Amniotic epithelial cell (primary cell): ENCODE measurements around the gene PAAF1.

Source experiments
- DNase-seq: peaks from one replicate; pipeline ENCODE4 v3.0.0-alpha.2; 2010; ENCODE audit warnings: low read depth

The PAAF1 gene

DNA sequence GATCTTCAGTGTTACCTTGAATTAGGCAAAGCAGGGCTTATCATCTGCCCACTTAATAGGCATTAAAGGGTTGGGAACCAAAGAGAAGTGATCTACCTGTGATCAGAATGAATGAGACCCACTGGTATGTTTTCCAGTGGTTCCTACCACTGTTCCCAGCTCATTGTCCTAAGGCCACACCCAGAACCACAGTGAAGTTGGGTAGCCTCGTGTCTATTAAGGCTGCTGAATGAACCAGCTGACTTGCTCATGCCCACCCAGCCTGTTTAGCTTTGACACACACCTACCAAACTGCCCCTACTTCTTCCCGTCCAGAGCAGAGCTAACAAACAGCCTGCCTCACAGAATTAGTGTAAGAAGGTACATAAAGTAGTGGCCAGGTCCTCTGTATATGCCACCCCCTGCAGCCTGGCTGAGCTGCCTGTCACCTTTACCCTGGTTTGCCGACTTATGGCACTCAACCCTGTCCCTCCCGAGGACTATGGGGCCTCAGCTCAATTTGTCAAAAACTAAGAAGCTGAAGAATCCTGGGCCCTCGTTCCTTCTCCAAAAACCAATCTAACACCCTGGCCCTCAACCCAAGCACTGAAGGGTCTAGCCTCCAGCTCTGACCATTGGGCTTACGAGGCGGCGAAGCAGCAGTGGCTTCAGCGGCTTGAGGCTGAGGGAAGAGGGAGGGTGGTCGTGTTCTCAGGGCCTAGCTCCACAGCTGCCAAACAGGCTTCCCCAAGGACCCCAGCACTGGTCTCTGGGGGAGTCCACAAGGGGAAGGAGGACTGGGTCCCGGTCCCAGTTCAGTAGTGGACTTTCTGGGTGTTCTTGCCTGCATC is 96.0 kb downstream of the PAAF1 start:
- no peak for DNase-seq

DNA sequence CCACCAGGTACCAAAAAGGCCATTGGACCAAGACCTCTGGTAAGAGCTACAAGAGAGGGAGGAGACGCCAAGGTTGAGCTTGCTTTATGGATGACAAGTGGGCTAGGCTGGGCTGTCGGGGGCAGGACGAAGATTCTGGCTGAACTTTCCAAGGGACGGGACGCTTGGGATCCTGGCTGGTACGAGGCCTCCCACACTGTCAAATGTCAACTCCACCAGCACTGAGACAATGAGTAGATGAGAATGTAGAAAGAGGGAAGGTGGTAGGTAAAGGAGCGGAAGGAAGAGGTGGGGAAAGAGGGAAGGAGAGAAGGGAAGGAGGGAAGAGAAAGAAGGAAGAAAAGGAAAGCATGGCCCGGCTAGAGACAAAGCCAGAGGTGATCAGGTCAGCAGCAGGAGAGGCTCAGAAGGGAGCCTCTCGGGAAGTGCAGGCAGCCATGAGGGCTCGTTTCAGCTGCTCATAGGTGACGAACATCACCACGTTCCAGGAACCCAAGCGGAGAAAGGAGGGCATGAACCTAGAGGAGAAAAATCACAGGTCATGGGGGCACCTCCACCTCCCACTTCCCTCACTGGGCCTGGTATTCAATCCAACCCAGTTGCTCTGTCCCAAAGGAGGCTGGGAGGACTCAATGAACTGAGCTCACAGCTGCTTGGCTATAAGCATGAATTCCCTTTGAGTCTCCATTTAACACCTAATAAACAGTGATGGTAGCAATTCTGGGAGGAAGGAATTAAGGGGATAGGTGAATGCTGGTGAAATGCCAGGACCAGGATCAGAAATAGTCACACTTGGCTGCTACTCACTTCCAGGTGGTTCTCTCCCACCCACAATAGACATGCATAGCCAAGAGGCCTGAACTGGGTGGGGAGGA is 98.0 kb downstream of the PAAF1 start:
- DNase-seq, result no peak

DNA sequence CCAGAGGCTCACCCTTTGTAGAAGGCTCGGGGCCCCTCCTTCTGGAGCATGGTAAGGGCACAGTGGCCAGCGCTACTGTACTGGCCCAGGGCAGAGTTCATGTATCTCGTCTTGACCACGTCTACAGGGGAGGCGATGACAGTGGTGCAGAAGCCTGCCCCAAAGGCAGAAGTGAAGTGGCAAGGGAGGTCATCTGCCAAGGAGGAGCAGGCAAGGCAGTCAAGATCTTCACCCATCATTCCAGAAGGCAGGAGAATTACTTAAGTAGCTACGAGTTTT is 98.6 kb downstream of the PAAF1 start:
- no peak for DNase-seq

DNA sequence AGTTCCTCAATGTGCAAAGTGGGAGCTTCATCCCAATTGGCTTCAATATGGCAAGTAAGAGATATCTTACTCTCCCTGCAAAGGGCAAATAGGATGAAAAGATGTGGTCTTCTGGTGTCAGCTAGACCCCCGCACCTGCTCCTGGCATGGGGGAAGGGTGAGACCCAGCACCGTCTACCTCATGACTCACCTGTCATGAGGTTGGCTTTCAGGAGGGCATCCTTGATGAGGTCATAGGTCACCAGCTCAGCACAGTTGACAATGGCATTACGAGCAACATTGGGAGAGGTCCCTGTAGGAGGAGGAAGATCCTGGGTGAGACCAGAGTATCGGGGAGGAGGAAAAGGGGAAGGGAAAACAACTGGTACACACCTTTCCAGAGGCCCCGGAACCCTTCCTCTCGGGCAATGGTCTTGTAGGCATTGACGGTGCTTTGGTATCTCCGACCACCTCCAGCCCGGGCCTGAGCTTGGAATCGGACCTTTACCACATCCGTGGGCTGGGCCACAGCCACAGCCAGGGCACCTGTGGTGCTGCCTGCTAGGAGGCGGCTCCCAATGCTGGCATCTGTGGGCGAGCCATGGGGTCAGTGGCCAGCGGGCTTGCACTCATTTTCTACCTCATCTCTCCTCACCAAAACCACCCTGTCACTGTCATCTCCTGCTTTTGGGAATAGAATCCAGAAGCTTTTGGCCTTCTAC is 99.8 kb downstream of the PAAF1 start:
- DNase-seq, result no peak

DNA sequence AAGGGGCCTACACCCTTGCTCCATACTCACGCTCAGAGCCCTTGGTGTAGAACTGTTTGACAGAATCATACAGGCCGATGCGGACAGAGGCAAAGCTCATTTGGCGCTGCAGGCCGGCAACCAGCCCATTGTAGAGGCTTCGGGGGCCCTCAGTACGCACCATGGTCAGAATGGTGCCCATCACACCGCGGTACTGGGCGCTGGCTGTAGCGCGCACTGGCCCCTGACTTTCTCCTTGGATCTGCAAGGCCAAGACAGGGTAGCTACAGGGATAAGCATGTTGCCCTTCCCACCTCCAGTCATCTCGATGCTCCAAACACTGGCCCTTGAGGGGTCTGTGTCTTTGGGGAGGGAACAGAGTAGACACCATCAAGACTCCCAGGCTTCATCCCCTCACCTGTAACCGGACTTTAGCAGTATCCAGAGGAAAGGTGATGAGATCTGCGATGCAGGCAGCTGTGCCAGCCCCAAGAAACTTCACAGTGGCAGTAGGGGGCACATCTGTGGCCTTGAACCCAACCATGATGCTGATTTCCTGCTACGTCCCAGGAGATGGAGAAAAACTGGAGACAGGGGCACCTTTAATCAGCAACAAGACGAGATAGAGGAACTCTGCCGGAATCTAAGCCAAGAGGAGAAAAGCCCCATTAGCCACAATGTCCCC is 101.2 kb downstream of the PAAF1 start:
- no peak for DNase-seq

DNA sequence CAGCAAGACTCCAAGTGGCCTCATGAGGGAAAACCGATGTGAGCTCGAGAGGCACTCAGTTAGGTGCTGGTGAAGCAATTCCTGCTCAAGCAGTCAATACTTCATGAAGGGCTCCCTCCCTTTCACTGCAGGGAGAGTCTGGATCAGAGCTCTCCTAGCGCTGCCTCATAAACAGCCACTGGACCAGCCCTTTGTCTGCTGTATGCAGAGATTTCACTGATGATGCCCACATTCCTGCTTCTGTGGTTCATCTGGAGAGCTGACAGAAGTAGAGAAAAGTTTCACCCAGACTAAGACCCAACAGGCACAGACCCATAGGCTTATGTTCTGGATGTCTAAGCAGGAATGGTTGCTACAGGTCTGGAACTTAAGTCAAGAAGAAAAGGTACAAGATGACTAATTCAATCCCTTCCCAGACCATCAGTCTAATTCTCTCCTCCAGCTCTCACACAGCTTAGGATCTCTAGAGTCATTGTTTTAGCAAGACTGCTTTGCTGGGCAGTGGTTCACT is 101.8 kb downstream of the PAAF1 start:
- peak; percentile 42 for DNase-seq

DNA sequence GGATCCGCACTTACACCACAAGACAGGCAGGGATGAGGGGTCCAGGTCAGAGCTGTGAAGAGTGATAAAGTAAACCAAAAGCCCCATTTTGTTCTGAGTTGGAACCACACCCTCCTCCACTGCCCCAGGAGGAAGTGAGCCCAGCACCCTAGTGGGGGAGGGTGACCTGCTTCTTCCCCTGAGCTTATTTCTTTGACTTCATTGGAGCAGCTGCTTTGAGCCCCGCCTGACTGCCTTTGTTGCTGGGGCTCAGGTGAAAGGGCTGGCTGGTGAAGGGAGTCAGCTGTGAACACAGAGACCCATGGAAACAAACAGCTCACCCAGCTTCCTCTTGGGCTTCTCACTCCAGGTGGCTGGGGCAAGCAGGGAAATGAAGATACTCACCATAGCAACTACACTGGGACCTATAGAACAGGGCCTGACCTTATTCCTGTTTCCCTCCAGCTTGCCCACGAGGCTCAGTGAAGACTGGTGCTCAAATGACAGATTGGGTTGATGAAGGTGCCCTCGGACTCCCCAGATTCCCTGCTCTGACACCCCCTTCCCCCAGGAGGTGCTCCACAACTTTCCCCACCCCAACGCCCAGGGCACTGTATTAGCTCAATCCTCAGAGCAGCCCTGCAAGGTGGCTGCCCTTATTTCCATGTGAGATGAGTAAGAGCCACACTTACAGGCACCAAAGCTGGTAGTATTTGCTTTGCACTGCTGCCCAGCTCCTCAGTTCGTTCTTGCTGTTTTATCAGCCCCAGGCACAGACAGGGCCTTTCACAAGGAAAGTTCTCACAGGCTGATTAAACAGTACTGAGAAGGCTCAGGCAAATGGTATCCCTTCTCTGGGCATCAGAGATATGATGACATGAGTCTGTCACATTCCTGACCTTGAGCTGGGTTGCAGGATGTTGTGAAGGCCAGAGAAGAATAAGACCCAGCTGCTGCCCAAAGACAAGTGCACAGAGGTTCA is 103.5 kb downstream of the PAAF1 start:
- peak; percentile 19 for DNase-seq
